GM19452 (cell line): ENCODE measurements around the gene CISD3.

ENCODE experiments used
- ATAC-seq: cut with Tn5 transposase; IDR thresholded peaks from one replicate; pipeline ENCODE4 v1.9.1; 2021; ENCODE audit not compliant: unreplicated experiment

The CISD3 gene

GRCh38 chr17:38766341-38766740, 36.2 kb downstream of the CISD3 start:
- no peak for ATAC-seq

DNA sequence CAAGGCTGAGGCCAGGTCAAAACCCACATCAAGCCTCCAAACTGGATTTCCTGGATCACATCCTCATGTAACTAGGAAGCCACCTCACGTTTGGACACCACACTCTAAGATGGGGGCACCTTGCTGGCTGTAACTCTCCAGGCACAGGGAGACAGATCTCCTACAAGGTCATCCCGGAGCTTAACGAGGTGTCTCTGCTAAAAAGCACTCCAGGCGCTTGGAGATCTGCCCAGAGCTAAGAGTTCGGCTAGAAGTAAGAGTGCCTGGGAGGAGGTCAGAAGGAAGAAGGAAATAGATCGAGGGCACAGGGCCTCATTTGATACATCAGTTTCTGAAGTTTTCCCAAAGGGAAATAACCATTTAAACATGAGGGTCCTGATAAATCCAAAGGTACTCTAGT, 38.3 kb downstream of the CISD3 start:
- no peak for ATAC-seq

DNA sequence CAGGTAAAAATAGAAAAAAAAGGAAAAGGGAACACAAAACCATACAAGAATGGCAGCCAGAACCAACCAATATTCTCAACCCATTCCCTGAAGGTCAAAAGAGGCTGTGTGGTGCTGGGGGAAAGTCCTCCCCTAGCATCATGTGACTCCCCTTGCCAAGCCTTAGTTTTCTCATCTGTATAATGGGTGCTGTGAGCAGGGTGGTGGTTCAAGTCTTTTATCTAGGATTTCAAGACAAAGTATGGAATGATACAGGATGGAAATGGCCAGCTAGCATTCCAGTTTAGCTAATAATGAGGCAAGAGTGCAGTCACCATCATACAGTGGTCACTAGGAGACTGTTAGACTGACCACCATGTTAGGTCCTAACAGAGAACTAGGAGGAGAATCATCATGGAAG, 43.1 kb downstream of the CISD3 start:
- ATAC-seq: no peak

GRCh38 chr17:38777641-38778250, 47.6 kb downstream of the CISD3 start:
- ATAC-seq: no peak

DNA sequence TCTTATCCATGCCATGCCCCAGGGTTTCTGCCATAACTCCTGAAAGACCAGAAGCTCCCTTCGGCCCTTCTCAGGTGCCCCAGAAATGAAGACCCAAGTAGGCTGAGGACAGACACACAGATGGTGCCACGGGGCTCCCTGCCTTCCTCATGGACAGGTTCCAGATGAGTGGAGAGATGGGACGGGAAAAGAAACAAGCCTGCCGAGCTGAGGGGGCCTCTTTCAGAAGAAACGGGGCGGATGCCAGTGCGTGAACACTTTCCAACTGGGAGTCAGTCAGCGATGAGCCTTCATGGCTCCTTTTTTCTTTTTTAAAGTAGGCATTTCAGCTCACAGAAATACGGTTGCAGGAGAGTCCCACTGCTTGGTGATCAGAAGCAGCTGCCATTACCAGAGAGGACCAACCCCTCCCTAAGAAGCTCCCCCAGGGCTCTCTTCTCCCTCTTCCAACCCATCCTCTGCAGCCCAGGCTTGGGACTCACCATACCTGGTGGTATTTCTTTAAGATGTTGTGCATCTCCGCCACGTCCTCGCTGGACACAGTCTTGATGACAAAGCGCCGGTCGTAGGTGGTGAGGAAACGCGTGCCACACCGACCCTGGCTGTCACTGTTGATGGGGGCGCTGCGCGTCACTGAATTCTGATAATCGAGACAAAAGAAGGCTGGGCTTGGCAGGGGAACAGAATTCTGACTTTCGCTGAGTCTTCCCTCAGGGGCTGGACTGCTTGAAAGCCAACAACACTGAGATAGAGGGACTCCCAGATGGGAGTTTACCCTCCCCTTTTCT, 50.0 kb downstream of the CISD3 start:
- ATAC-seq: no peak

DNA sequence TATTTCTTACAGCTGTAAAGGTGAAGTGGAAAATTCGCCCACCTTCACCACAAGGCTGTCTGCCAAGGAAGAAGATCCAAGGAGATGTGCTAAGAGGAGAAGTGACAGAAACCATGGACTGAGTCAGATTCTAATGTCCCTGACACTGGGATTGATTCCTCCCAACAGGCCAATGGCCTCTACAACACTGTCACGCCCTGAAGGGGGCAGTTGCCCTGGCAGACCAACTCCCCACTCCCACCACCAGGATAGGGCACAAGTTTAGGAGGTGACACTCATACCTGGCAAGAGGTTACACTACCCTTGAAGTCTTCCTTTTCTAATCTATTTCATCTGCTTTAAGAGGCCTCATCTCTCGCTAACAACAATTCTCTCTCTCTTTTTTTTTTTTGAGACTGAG, 53.1 kb downstream of the CISD3 start:
- no peak for ATAC-seq
